GM12878 (cell line): ENCODE measurements around the gene ELMO3.

Experiments
- BHLHE40 ChIP-seq, 2 experiments: fragments of 450-650 bp in 1 of 2; IDR thresholded peaks; 2 replicates each; pipeline ENCODE4 v1.6.1; 2011 to 2017; ENCODE audit warnings: low read depth in 2 of 2, borderline replicate concordance in 1 of 2, improper control_type of control experiment in 1 of 2, low read length in 1 of 2, mild to moderate bottlenecking in 1 of 2
- CTCF ChIP-seq, 3 experiments: IDR thresholded peaks in 2 of 3; conservative IDR thresholded peaks in 1 of 3; 2 replicates each; pipeline ENCODE4 v1.5.1; 2011; ENCODE audit warnings: low read depth in 3 of 3, low read length in 3 of 3, mild to moderate bottlenecking in 3 of 3, control low read depth in 2 of 3, moderate library complexity in 2 of 3, inconsistent platforms in 1 of 3, mixed read lengths in 1 of 3; ENCODE audit not compliant: control insufficient read depth in 2 of 3, insufficient read depth in 1 of 3; ENCODE audit errors: extremely low read depth in 1 of 3
- TF ChIP-seq, protein P1 (sequence below): IDR thresholded peaks from 2 replicates; pipeline ENCODE4 v1.6.1; 2012; ENCODE audit warnings: mild to moderate bottlenecking, low read depth, low read length

DNA sequence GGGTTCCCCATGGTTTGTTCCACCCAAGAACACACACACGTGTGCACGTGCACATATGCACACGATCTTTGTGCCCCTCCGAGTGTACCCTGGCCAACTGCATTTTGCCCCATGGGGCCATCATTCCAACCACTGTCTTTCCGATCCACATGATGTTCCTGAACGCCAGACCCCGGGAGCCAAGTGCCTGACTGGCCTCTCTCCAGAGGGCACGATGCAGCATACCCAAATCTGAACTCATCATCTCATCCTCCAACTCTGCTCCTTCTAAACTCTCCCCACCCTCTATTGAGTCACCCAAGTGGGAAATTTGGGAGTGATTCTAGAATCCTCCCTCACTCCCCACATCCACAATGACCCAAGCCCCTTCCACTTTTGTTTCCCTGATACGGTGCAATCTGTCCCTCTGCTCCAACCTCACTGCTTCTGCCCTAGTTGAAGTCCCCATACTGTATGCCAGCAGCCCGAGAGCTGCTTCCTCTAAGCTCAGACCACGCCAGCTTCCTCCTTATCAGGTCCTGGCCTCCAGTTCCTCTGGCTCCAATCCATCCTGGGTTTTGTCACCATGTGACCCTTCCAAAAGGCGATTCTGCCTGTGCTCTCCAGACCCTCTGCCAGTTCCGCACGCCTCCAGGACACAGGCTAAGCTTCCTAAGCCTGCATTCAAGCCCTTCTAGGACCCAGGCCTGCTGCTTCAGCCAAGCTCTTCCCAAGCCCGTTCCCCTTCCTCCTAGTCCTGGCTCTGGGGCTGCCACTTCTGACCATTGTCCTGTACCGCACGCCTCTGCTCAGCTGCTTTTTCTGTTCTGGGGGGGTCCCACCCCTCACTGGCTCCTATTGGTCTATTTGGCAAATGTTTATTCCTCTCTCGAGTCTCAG lies 17.9 kb downstream of the ELMO3 start:
- TF ChIP-seq, protein P1, sequence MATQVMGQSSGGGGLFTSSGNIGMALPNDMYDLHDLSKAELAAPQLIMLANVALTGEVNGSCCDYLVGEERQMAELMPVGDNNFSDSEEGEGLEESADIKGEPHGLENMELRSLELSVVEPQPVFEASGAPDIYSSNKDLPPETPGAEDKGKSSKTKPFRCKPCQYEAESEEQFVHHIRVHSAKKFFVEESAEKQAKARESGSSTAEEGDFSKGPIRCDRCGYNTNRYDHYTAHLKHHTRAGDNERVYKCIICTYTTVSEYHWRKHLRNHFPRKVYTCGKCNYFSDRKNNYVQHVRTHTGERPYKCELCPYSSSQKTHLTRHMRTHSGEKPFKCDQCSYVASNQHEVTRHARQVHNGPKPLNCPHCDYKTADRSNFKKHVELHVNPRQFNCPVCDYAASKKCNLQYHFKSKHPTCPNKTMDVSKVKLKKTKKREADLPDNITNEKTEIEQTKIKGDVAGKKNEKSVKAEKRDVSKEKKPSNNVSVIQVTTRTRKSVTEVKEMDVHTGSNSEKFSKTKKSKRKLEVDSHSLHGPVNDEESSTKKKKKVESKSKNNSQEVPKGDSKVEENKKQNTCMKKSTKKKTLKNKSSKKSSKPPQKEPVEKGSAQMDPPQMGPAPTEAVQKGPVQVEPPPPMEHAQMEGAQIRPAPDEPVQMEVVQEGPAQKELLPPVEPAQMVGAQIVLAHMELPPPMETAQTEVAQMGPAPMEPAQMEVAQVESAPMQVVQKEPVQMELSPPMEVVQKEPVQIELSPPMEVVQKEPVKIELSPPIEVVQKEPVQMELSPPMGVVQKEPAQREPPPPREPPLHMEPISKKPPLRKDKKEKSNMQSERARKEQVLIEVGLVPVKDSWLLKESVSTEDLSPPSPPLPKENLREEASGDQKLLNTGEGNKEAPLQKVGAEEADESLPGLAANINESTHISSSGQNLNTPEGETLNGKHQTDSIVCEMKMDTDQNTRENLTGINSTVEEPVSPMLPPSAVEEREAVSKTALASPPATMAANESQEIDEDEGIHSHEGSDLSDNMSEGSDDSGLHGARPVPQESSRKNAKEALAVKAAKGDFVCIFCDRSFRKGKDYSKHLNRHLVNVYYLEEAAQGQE, result no peak
- no peak for TF ChIP-seq CTCF (IDR thresholded peaks at IDR 0.05 in 2 of 3, conservative IDR thresholded peaks at IDR 0.05 in 1 of 3; ENCODE audit: control insufficient read depth in 2 of 3, extremely low read depth in 1 of 3, insufficient read depth in 1 of 3, low read depth in 3 of 3, low read length in 3 of 3)
- TF ChIP-seq BHLHE40 (IDR thresholded peaks at IDR 0.05; ENCODE audit: borderline replicate concordance in 1 of 2, low read depth in 2 of 2, low read length in 1 of 2), result no peak
